HCT116 (cell line): ENCODE results near the gene PITPNM1.

ENCODE experiments used
- POLR2AphosphoS5 ChIP-seq: IDR thresholded peaks from 2 replicates; pipeline ENCODE4 v1.6.1; 2011; ENCODE audit warnings: mild to moderate bottlenecking, low read depth, low read length, moderate library complexity
- RAD21 ChIP-seq: IDR thresholded peaks from 2 replicates; pipeline ENCODE4 v1.6.1; 2012; ENCODE audit warnings: low read depth, mild to moderate bottlenecking
- SP1 ChIP-seq: IDR thresholded peaks from 2 replicates; pipeline ENCODE4 v1.6.1; 2012; ENCODE audit warnings: low read depth
- TF ChIP-seq, protein P1 (sequence below), 3 experiments: fragments of 200-600 bp in 1 of 3; sonication (generic) in 1 of 3; IDR thresholded peaks in 2 of 3; conservative IDR thresholded peaks in 1 of 3; 2 replicates each; pipeline ENCODE4 v1.5.1; 2012 to 2017; ENCODE audit warnings: low read depth in 2 of 3, low read length in 2 of 3, antibody characterized with exemption in 1 of 3, borderline replicate concordance in 1 of 3, control low read depth in 1 of 3, mild to moderate bottlenecking in 1 of 3, mixed read lengths in 1 of 3, mixed run types in 1 of 3, moderate library complexity in 1 of 3; ENCODE audit not compliant: insufficient read depth in 1 of 3

DNA sequence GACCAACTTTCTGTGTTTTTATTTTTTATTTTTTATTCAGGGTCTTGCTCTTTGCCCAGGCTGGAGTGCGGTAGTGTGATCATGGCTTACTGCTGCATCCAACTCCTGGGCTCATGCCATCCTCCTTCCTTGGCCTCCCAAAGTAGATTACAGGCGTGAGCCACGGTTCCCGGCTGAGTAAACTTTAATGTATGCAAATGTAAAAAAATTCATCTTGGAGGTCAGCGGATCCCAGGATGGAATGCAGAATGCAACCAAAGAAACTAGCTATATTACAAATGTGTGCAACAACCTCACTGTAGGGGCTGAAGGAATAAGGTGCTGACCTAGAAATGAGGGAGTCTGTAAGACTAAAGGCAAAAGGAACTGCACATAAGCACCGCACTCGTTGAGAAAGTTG, 9.0 kb upstream of the PITPNM1 start:
- TF ChIP-seq RAD21 = no peak
- no peak for TF ChIP-seq SP1
- TF ChIP-seq POLR2AphosphoS5 = no peak
- TF ChIP-seq, protein P1, sequence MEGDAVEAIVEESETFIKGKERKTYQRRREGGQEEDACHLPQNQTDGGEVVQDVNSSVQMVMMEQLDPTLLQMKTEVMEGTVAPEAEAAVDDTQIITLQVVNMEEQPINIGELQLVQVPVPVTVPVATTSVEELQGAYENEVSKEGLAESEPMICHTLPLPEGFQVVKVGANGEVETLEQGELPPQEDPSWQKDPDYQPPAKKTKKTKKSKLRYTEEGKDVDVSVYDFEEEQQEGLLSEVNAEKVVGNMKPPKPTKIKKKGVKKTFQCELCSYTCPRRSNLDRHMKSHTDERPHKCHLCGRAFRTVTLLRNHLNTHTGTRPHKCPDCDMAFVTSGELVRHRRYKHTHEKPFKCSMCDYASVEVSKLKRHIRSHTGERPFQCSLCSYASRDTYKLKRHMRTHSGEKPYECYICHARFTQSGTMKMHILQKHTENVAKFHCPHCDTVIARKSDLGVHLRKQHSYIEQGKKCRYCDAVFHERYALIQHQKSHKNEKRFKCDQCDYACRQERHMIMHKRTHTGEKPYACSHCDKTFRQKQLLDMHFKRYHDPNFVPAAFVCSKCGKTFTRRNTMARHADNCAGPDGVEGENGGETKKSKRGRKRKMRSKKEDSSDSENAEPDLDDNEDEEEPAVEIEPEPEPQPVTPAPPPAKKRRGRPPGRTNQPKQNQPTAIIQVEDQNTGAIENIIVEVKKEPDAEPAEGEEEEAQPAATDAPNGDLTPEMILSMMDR (IDR thresholded peaks at IDR 0.05 in 2 of 3, conservative IDR thresholded peaks at IDR 0.05 in 1 of 3; ENCODE audit: borderline replicate concordance in 1 of 3, insufficient read depth in 1 of 3, low read depth in 2 of 3, low read length in 2 of 3) = no peak
